Upper lobe of left lung (tissue), 6 donors: ENCODE data around the gene MAZ. TPM values are rescaled to one million over a fixed set of nuclear protein-coding genes. Genes with fewer than 3 reads are reported as not detected.

Experiments used
- ATAC-seq, 2 donors: fragments of 200-7000 bp; cut with Tn5 transposase; one replicate each; pipeline ENCODE4 v1.9.1; 2022; ENCODE audit warnings: mild to moderate bottlenecking in 2 of 2, moderate library complexity in 2 of 2; ENCODE audit not compliant: low FRiP score in 2 of 2
- DNase-seq, 2 donors: peaks; one replicate each; pipeline ENCODE4 v3.0.0-alpha.2; 2019 to 2020
- H3K27ac ChIP-seq, 4 donors: fragments of 200-600 bp; sonication (generic); one replicate each; pipeline ENCODE4 v1.5.1; 2016 to 2019
- H3K27me3 ChIP-seq, 4 donors: fragments of 200-600 bp; sonication (generic); one replicate each; pipeline ENCODE4 v1.5.1; 2017 to 2019
- H3K36me3 ChIP-seq, 4 donors: fragments of 200-600 bp; sonication (generic); one replicate each; pipeline ENCODE4 v1.5.1; 2016 to 2019
- H3K4me1 ChIP-seq, 4 donors: fragments of 200-600 bp; sonication (generic); one replicate each; pipeline ENCODE4 v1.5.1; 2018 to 2019
- H3K4me3 ChIP-seq, 4 donors: fragments of 200-600 bp; sonication (generic); one replicate each; pipeline ENCODE4 v1.5.1; 2017 to 2019; ENCODE audit warnings: mild to moderate bottlenecking in 2 of 4, moderate library complexity in 1 of 4
- H3K9me3 ChIP-seq, 4 donors: fragments of 200-600 bp; sonication (generic); one replicate each; pipeline ENCODE4 v1.5.1; 2018 to 2019
- CTCF ChIP-seq, 6 experiments: fragments of 450-650 bp in 4 of 6; fragments of 200-600 bp in 2 of 6; sonication (generic) in 2 of 6; IDR thresholded peaks; one replicate each; pipeline ENCODE4 v1.5.1; 2016 to 2019; ENCODE audit warnings: antibody characterized with exemption in 6 of 6
- EP300 ChIP-seq, 4 donors: sonication (generic); formaldehyde crosslinking; IDR thresholded peaks; one replicate each; pipeline ENCODE4 v1.5.1; 2017; ENCODE audit warnings: antibody characterized with exemption in 4 of 4, control low read depth in 2 of 4
- POLR2A ChIP-seq, 4 donors: fragments of 450-650 bp; IDR thresholded peaks; one replicate each; pipeline ENCODE4 v1.5.1; 2016 to 2017; ENCODE audit warnings: antibody characterized with exemption in 4 of 4, mild to moderate bottlenecking in 2 of 4
- POLR2AphosphoS5 ChIP-seq, 2 donors: sonication (generic); formaldehyde crosslinking; IDR thresholded peaks; one replicate each; pipeline ENCODE4 v1.5.1; 2017; ENCODE audit warnings: antibody characterized with exemption in 2 of 2
- WGBS, 2 donors: methylation state at CpG; one replicate each; pipeline ENCODE4 v1.1.5; 2017 to 2018; 5-methylcytosine and 5-hydroxymethylcytosine counted together
- total RNA-seq, 6 donors: library from RNA; depleted of rRNA in 4 of 6; stranded (reverse); fragments of >200 nt in 4 of 6; gene quantifications; one replicate each; pipeline versions ENCODE4 v1.1.0 to v1.2.1, GENCODE V29; 2016 to 2021
- donor health status: DM: no; HTN: no; CAD: no; lungs with moderate emphysema.
- donor health status: DM: no; HTN: yes; CAD: no; lungs with severe emphysema.

Gene MAZ
- total RNA-seq, 6 donors from 2014 or later, result 83.7 to 232 (median 165) TPM

- Histone ChIP-seq H3K36me3 (peaks cover 4 to 20% (median 18%) of the 10 kb centered on the region in 4 donors), H3K9me3 (no peaks in the 10 kb centered on the region), H3K27ac (no peak overlapping the region), H3K4me3 (no peak overlapping the region), H3K27me3 (no peaks in the 10 kb centered on the region), H3K4me1 (peaks cover 15 to 22% (median 17%) of the 10 kb centered on the region in 4 donors)
- TF ChIP-seq POLR2AphosphoS5 (IDR thresholded peaks at IDR 0.05), result no peak
- TF ChIP-seq POLR2A (IDR thresholded peaks at IDR 0.05), result no peak
- no peak for TF ChIP-seq EP300 (IDR thresholded peaks at IDR 0.05)
- no peak for TF ChIP-seq CTCF (IDR thresholded peaks at IDR 0.05)
- DNase-seq (no peak), ATAC-seq (no peak)
- WGBS, 2 donors, result 96 to 99% methylated on average over 3 of the region's 3 CpGs
Observed at GRCh38 chr16:29794231-29794710, 12.1 kb upstream of the MAZ start.

- Histone ChIP-seq H3K9me3 (no peaks in the 10 kb centered on the region), H3K36me3 (peaks cover 4 to 26% (median 23%) of the 10 kb centered on the region in 4 donors), H3K4me3 (no peak overlapping the region), H3K27me3 (no peaks in the 10 kb centered on the region), H3K4me1 (peaks cover 10 to 16% (median 12%) of the 10 kb centered on the region in 4 donors), H3K27ac (no peak overlapping the region)
- WGBS, 2 donors, result 97% methylated on average over 8 of the region's 8 CpGs
- no peak for ATAC-seq
- DNase-seq, result no peak
- TF ChIP-seq POLR2AphosphoS5 (IDR thresholded peaks at IDR 0.05), result no peak
- no peak for TF ChIP-seq EP300 (IDR thresholded peaks at IDR 0.05)
- no peak for TF ChIP-seq POLR2A (IDR thresholded peaks at IDR 0.05)
Observed at GRCh38 chr16:29802416-29802935, 3.9 kb upstream of the MAZ start.

- 81 to 84% methylated on average over 8 of the region's 8 CpGs for WGBS, 2 donors
- Histone ChIP-seq H3K4me1 (peaks cover 22 to 31% (median 27%) of the 10 kb centered on the region in 4 donors), H3K27me3 (no peaks in the 10 kb centered on the region), H3K9me3 (no peaks in the 10 kb centered on the region), H3K36me3 (peaks cover 2 to 19% (median 16%) of the 10 kb centered on the region in 4 donors), H3K27ac (peak overlapping the region; percentile 96 to 97 (median 97)), H3K4me3 (peak overlapping the region in 2 of 4 donors; percentile 75 to 91)
- ATAC-seq (no peak), DNase-seq (no peak)
- no peak for TF ChIP-seq POLR2A (IDR thresholded peaks at IDR 0.05)
- TF ChIP-seq CTCF (IDR thresholded peaks at IDR 0.05), result no peak
- no peak for TF ChIP-seq POLR2AphosphoS5 (IDR thresholded peaks at IDR 0.05)
- no peak for TF ChIP-seq EP300 (IDR thresholded peaks at IDR 0.05)
Observed at GRCh38 chr16:29804020-29804419, 2.3 kb upstream of the MAZ start.

- Histone ChIP-seq H3K27ac (peak overlapping the region; percentile 96 to 97 (median 97)), H3K4me3 (peak overlapping the region; percentile 63 to 93 (median 83)), H3K36me3 (peaks cover 2 to 19% (median 16%) of the 10 kb centered on the region in 4 donors), H3K4me1 (peaks cover 29 to 37% (median 34%) of the 10 kb centered on the region in 4 donors), H3K27me3 (no peaks in the 10 kb centered on the region), H3K9me3 (no peaks in the 10 kb centered on the region)
- peak; percentile 0 to 52 for ATAC-seq
- DNase-seq, result peak in 1 of 2 donors; percentile 81
- peak in 1 of 4 donors; percentile 51 for TF ChIP-seq POLR2A (IDR thresholded peaks at IDR 0.05)
- TF ChIP-seq CTCF (IDR thresholded peaks at IDR 0.05), result no peak
- peak in 1 of 2 donors; percentile 5 for TF ChIP-seq POLR2AphosphoS5 (IDR thresholded peaks at IDR 0.05)
- TF ChIP-seq EP300 (IDR thresholded peaks at IDR 0.05), result no peak
- 3 to 5% methylated on average over 6 to 7 of the region's 26 CpGs for WGBS, 2 donors
Observed at GRCh38 chr16:29804455-29805231, 1.7 kb upstream of the MAZ start.
